Fibroblast of the aortic adventitia (primary cell): ENCODE results near the gene LAMC2. TPM values are rescaled to one million over a fixed set of nuclear protein-coding genes. Genes with fewer than 3 reads are reported as not detected.

ENCODE experiments used
- DNase-seq: peaks from one replicate; pipeline ENCODE4 v3.0.0-alpha.2; 2010; ENCODE audit warnings: low read depth
- H3K4me3 ChIP-seq: 2 replicates; pipeline ENCODE4 v1.5.1; 2011; ENCODE audit warnings: low read depth, mild to moderate bottlenecking, control low read depth, low read length, moderate library complexity
- total RNA-seq: library from RNA; depleted of rRNA; stranded (reverse); fragments of >200 nt; gene quantifications from 2 replicates; pipeline ENCODE4 v1.2.3, GENCODE V29; 2012; ENCODE audit warnings: low replicate concordance
- TF ChIP-seq, protein P1 (sequence below): IDR thresholded peaks from 2 replicates; pipeline ENCODE4 v1.5.1; 2011; ENCODE audit warnings: mild to moderate bottlenecking, low read length, control low read depth, inconsistent platforms; ENCODE audit not compliant: insufficient read depth

Gene LAMC2
- total RNA-seq, 1 donor, result 2.8 TPM

- TF ChIP-seq, protein P1, sequence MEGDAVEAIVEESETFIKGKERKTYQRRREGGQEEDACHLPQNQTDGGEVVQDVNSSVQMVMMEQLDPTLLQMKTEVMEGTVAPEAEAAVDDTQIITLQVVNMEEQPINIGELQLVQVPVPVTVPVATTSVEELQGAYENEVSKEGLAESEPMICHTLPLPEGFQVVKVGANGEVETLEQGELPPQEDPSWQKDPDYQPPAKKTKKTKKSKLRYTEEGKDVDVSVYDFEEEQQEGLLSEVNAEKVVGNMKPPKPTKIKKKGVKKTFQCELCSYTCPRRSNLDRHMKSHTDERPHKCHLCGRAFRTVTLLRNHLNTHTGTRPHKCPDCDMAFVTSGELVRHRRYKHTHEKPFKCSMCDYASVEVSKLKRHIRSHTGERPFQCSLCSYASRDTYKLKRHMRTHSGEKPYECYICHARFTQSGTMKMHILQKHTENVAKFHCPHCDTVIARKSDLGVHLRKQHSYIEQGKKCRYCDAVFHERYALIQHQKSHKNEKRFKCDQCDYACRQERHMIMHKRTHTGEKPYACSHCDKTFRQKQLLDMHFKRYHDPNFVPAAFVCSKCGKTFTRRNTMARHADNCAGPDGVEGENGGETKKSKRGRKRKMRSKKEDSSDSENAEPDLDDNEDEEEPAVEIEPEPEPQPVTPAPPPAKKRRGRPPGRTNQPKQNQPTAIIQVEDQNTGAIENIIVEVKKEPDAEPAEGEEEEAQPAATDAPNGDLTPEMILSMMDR, result no peak
- no peak for DNase-seq
- no peak overlapping the region for H3K4me3 ChIP-seq
These were observed 8.6 kb downstream of the LAMC2 start for GRCh38 chr1:183194527-183195141.

- no peak overlapping the region for H3K4me3 ChIP-seq
- no peak for DNase-seq
- TF ChIP-seq, protein P1, result no peak
These were observed 9.1 kb downstream of the LAMC2 start for GRCh38 chr1:183195142-183195574.

GRCh38 chr1:183197762-183198161 is 11.7 kb downstream of the LAMC2 start:
- no peak for DNase-seq
- TF ChIP-seq, protein P1, result no peak
- no peak overlapping the region for H3K4me3 ChIP-seq

GRCh38 chr1:183198463-183198862 is 12.4 kb downstream of the LAMC2 start:
- TF ChIP-seq, protein P1, result no peak
- H3K4me3 ChIP-seq, result no peak overlapping the region
- peak; percentile 74 for DNase-seq

GRCh38 chr1:183199304-183199703 is 13.2 kb downstream of the LAMC2 start:
- TF ChIP-seq, protein P1, result no peak
- H3K4me3 ChIP-seq, result no peak overlapping the region
- no peak for DNase-seq

GRCh38 chr1:183200451-183200850 is 14.4 kb downstream of the LAMC2 start:
- H3K4me3 ChIP-seq, result no peak overlapping the region
- TF ChIP-seq, protein P1, result no peak
- no peak for DNase-seq

DNA sequence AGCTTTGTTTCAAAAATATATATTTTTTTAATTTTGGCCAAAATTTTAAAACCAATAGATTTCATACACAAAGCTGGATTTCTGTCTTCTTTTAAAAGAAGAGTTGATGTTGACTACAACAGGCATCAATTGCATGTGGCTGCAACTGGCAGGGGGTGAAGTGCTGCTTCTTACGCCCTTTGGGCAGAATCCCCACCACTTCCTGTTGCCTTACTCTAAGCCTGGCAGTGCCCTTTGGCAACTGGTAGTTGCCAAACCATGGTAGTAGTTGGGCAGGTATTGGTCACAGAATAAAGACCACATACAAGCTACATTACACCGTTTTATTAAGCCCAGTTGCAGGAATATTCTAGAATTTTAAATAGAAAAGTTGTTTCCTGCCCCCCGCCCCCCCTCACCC is 17.0 kb downstream of the LAMC2 start:
- no peak overlapping the region for H3K4me3 ChIP-seq
- DNase-seq, result no peak
- TF ChIP-seq, protein P1, result no peak
